ENCODE data around the gene HINFP.

The HINFP gene

GRCh38 chr11:119153049-119153818 is 31.9 kb downstream of the HINFP start:
- TF ChIP-seq ZFX (IDR thresholded peaks at IDR 0.05) (no peak), CTCF (conservative IDR thresholded peaks at IDR 0.05) (no peak; the same call in 1 of the 2 replicates)

GRCh38 chr11:119154178-119154577 is 32.8 kb downstream of the HINFP start:
- TF ChIP-seq ZFX (IDR thresholded peaks at IDR 0.05) (no peak), CTCF (conservative IDR thresholded peaks at IDR 0.05) (no peak)
- no peak overlapping the region for H3K27ac ChIP-seq

More at GRCh38 chr11:119153049-119153818, 31.9 kb downstream of the HINFP start:
- no peak overlapping the region for H3K27ac ChIP-seq

- no peak for TF ChIP-seq CTCF (conservative IDR thresholded peaks at IDR 0.05)
- no peak for TF ChIP-seq ZFX (IDR thresholded peaks at IDR 0.05)
- no peak overlapping the region for H3K27ac ChIP-seq
Observed at GRCh38 chr11:119155733-119156492, 34.5 kb downstream of the HINFP start.

- TF ChIP-seq CTCF (conservative IDR thresholded peaks at IDR 0.05), result no peak
- no peak for TF ChIP-seq ZFX (IDR thresholded peaks at IDR 0.05)
- H3K27ac ChIP-seq, result no peak overlapping the region
Observed at GRCh38 chr11:119156496-119156895, 35.1 kb downstream of the HINFP start.

GRCh38 chr11:119157063-119157462 is 35.7 kb downstream of the HINFP start:
- H3K27ac ChIP-seq, result no peak overlapping the region
- no peak for TF ChIP-seq CTCF (conservative IDR thresholded peaks at IDR 0.05)
- TF ChIP-seq ZFX (IDR thresholded peaks at IDR 0.05), result no peak

GRCh38 chr11:119158467-119158866 is 37.1 kb downstream of the HINFP start:
- TF ChIP-seq CTCF (conservative IDR thresholded peaks at IDR 0.05) (no peak), ZFX (IDR thresholded peaks at IDR 0.05) (no peak)
- no peak overlapping the region for H3K27ac ChIP-seq

- no peak for TF ChIP-seq CTCF (conservative IDR thresholded peaks at IDR 0.05)
- TF ChIP-seq ZFX (IDR thresholded peaks at IDR 0.05), result no peak
Observed at GRCh38 chr11:119160151-119160550, 38.8 kb downstream of the HINFP start.

More at GRCh38 chr11:119160151-119160550, 38.8 kb downstream of the HINFP start:
- no peak overlapping the region for H3K27ac ChIP-seq

All from C4-2B (cell line).